Lower leg skin (tissue), 4 donors: ENCODE results near the gene CASP3. TPM values are rescaled to one million over a fixed set of nuclear protein-coding genes. Genes with fewer than 3 reads are reported as not detected.

Experiments
- DNase-seq, 2 donors: peaks; one replicate each; pipeline ENCODE4 v3.0.0-alpha.2; 2019; ENCODE audit warnings: low spot score in 2 of 2
- H3K4me3 ChIP-seq: fragments of 200-600 bp; sonication (generic); 2 replicates; pipeline ENCODE4 v1.5.1; 2017; ENCODE audit warnings: mild to moderate bottlenecking, low read depth; ENCODE audit not compliant: poor library complexity, severe bottlenecking
- POLR2A ChIP-seq, 2 donors: fragments of 450-650 bp; IDR thresholded peaks; one replicate each; pipeline ENCODE4 v1.6.1; 2016 to 2017; ENCODE audit warnings: antibody characterized with exemption in 2 of 2, mild to moderate bottlenecking in 1 of 2, moderate library complexity in 1 of 2
- WGBS, 2 donors: methylation state at CpG; one replicate each; pipeline ENCODE4 v1.1.5; 2018; 5-methylcytosine and 5-hydroxymethylcytosine counted together
- intact Hi-C: fragments of 100-400 bp; cut with DNase I; formaldehyde crosslinking; loops from one replicate; pipeline ENCODE4 v1.15.0; 2023; ENCODE audit warnings: low total_unique reads
- total RNA-seq, 4 donors: library from RNA; depleted of rRNA; stranded (reverse); fragments of >200 nt; gene quantifications; one replicate each; pipeline ENCODE4 v1.1.0, GENCODE V29; 2016
- TF ChIP-seq, protein P1 (sequence below), 3 donors: fragments of 450-650 bp; IDR thresholded peaks; one replicate each; pipeline ENCODE4 v1.5.1; 2016; ENCODE audit warnings: antibody characterized with exemption in 3 of 3, mild to moderate bottlenecking in 3 of 3, moderate library complexity in 2 of 3

Gene CASP3
- total RNA-seq, 4 donors from 2014 or later = 10.2 to 18.4 (median 14.8) TPM

- H3K4me3 ChIP-seq = no peak overlapping the region
- 57 to 66% methylated on average over 6 of the region's 6 CpGs for WGBS, 2 donors
- no peak for TF ChIP-seq POLR2A (IDR thresholded peaks at IDR 0.05)
- TF ChIP-seq, protein P1, sequence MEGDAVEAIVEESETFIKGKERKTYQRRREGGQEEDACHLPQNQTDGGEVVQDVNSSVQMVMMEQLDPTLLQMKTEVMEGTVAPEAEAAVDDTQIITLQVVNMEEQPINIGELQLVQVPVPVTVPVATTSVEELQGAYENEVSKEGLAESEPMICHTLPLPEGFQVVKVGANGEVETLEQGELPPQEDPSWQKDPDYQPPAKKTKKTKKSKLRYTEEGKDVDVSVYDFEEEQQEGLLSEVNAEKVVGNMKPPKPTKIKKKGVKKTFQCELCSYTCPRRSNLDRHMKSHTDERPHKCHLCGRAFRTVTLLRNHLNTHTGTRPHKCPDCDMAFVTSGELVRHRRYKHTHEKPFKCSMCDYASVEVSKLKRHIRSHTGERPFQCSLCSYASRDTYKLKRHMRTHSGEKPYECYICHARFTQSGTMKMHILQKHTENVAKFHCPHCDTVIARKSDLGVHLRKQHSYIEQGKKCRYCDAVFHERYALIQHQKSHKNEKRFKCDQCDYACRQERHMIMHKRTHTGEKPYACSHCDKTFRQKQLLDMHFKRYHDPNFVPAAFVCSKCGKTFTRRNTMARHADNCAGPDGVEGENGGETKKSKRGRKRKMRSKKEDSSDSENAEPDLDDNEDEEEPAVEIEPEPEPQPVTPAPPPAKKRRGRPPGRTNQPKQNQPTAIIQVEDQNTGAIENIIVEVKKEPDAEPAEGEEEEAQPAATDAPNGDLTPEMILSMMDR (IDR thresholded peaks at IDR 0.05) = no peak
- DNase-seq = no peak
- intact Hi-C loops = no loop called here
These were observed 3.2 kb downstream of the CASP3 start for GRCh38 chr4:184645904-184646610.

DNA sequence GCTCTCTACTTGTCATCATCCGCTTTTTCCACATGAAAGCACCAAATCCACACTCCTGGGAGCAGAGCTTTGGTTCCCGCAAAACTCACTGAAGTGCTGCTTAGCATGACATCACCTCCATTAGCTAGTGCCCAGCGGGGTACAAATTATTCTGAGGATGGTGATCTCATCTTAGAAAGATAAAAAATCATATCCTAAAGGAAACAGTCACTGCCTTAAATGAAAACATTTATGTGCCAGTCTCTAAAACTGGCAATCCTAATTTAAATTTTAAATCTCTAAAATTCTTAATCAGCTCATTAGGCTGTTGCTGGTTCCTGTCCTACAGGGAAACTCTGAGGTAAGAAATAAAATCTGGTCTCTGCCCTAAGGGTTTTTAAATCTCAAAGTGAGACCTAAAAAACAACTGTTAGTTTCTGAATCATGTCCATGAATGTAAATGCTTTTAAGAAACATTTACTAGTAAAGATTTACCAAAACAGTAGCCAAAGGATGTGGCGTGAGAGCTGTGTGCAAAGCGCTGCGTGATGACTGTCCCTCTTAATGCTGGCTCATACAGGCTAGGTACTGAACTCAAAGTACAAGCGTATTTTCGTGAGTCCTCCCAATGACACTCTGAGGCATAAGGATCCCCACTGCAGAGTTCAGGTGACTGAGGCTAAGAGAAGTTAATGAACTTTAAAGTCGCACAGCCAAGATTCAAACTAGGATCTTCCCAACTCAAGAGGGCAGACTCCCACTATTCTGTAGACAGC is 4.5 kb downstream of the CASP3 start:
- 79 to 80% methylated on average over 9 of the region's 9 CpGs for WGBS, 2 donors
- intact Hi-C loops = no loop called here
- DNase-seq = no peak
- TF ChIP-seq, protein P1 (IDR thresholded peaks at IDR 0.05) = no peak
- TF ChIP-seq POLR2A (IDR thresholded peaks at IDR 0.05) = no peak
- no peak overlapping the region for H3K4me3 ChIP-seq

DNA sequence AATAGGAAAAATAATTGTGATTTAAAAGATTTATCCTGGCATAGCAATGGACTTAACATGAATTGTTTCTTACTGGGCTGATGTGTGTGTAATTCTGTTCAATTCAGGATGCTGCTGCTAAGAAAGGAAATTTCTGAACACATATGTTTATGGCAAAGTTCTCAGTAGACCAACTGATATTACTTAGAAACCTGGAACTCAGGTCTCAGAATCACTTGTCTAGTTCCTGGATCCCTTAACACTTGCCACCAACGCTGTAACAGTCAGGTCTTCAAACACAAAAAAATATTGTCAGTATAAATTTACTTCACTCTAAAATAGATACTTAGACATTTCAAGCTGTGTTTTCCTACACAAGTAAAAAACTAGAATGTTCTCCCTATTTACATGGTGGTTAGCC is 5.5 kb downstream of the CASP3 start:
- intact Hi-C loops = no loop called here
- WGBS, 2 donors = 75 to 87% methylated on average over 1 of the region's 1 CpG
- TF ChIP-seq, protein P1 (IDR thresholded peaks at IDR 0.05) = no peak
- TF ChIP-seq POLR2A (IDR thresholded peaks at IDR 0.05) = no peak
- H3K4me3 ChIP-seq = no peak overlapping the region
- no peak for DNase-seq

GRCh38 chr4:184641451-184641850 is 7.8 kb downstream of the CASP3 start:
- DNase-seq = no peak
- intact Hi-C loops = no loop called here
- 91 to 93% methylated on average over 5 of the region's 5 CpGs for WGBS, 2 donors
- H3K4me3 ChIP-seq = no peak overlapping the region
- TF ChIP-seq POLR2A (IDR thresholded peaks at IDR 0.05) = no peak
- TF ChIP-seq, protein P1 (IDR thresholded peaks at IDR 0.05) = no peak

DNA sequence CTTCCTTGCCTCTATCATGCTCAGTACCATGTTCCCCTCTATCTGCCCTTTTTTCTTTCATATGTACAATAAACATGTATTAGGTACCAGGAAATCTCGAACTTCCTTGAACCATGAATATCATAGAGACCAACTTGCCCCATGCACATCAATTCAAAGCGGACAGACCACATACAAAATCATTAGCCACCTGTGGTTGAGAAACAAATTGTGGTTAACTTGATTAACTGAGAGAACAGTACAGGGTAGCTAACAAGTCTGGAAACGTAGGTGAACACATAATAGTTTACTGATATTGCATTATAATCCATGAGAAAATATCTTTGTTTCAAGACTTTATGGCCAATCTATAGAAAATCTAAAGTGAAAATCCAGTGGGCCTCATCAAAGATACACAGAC is 8.2 kb downstream of the CASP3 start:
- intact Hi-C loops = no loop called here
- TF ChIP-seq POLR2A (IDR thresholded peaks at IDR 0.05) = no peak
- TF ChIP-seq, protein P1 (IDR thresholded peaks at IDR 0.05) = no peak
- no peak overlapping the region for H3K4me3 ChIP-seq
- WGBS, 2 donors = 88% methylated on average over 3 of the region's 3 CpGs
- no peak for DNase-seq
